ENCODE results near the gene CYS1.
"Not testable (repeated sequence)": the region's sequence is repeated elsewhere in the genome, so short reads cannot be mapped to it uniquely, and the experiment has no call there.

Gene CYS1

GRCh38 chr2:10109311-10109710, 29.1 kb upstream of the CYS1 start:
- TF ChIP-seq ZNF274 (IDR thresholded peaks at IDR 0.05; ENCODE audit: low read depth, low read length) = no peak
- no peak overlapping the region for H3K4me3 ChIP-seq (ENCODE audit: low read length)

GRCh38 chr2:10104906-10105305, 24.7 kb upstream of the CYS1 start:
- not testable (repeated sequence) for H3K4me3 ChIP-seq (ENCODE audit: low read length)

DNA sequence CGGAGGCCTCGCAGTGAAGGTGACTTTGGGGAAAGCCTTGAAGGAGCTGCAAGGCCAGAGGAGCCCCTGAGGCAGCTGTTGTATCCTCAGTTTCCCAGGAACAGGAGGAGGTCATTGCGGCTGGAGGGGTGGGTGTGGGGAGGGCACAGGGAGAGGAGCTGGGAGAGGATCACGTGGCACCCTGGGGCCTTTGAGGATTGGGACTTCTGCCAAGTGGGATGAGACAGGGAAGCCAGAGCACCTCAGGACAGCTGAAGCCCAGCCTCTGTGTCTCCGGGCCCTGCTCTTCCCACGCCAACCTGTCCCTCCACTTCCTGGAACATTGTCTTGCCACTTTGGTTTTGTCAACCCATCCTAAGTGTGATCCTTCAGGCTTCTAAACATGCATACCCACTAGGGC, 23.0 kb upstream of the CYS1 start:
- no peak overlapping the region for H3K4me3 ChIP-seq (ENCODE audit: low read length)
- TF ChIP-seq ZNF274 (IDR thresholded peaks at IDR 0.05; ENCODE audit: low read depth, low read length) = no peak

DNA sequence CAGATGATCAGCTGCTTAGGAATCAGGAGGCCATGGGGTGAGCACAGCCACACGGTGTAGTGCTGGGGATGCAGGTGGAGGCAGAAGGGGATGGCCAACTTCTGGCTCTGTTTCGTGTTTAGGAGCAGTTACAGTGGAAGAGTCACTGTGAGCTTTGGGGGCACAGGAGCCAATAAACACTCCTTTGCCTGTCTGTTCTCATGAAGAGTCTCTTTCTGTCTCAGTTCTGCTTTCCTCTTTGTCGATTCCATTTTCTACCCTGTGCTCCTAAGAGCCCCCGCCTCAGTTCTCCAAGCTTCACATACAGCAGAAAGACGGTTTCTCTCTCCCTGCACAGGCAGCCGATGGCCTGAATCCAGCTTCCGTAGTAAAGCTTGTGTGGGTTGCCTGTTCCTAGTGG, 21.3 kb upstream of the CYS1 start:
- H3K4me3 ChIP-seq (ENCODE audit: low read length) = no peak overlapping the region
- TF ChIP-seq ZNF274 (IDR thresholded peaks at IDR 0.05; ENCODE audit: low read depth, low read length) = no peak

GRCh38 chr2:10097352-10098148, 17.3 kb upstream of the CYS1 start:
- no peak for TF ChIP-seq ZNF274 (IDR thresholded peaks at IDR 0.05; ENCODE audit: low read depth, low read length)
- no peak overlapping the region for H3K4me3 ChIP-seq (ENCODE audit: low read length)

GRCh38 chr2:10096641-10097040, 16.4 kb upstream of the CYS1 start:
- no peak for TF ChIP-seq ZNF274 (IDR thresholded peaks at IDR 0.05; ENCODE audit: low read depth, low read length)
- no peak overlapping the region for H3K4me3 ChIP-seq (ENCODE audit: low read length)

- TF ChIP-seq ZNF274 (IDR thresholded peaks at IDR 0.05; ENCODE audit: low read depth, low read length) = no peak
- no peak overlapping the region for H3K4me3 ChIP-seq (ENCODE audit: low read length)
Measured at GRCh38 chr2:10095175-10095574, 15.0 kb upstream of the CYS1 start.

- H3K4me3 ChIP-seq (ENCODE audit: low read length) = no peak overlapping the region
- TF ChIP-seq ZNF274 (IDR thresholded peaks at IDR 0.05; ENCODE audit: low read depth, low read length) = no peak
Measured at GRCh38 chr2:10094271-10094814, 14.1 kb upstream of the CYS1 start.

GRCh38 chr2:10091889-10092244, 11.7 kb upstream of the CYS1 start:
- peak overlapping the region; percentile 48; the same call in 1 of the 2 replicates for H3K4me3 ChIP-seq (ENCODE audit: low read length)

DNA sequence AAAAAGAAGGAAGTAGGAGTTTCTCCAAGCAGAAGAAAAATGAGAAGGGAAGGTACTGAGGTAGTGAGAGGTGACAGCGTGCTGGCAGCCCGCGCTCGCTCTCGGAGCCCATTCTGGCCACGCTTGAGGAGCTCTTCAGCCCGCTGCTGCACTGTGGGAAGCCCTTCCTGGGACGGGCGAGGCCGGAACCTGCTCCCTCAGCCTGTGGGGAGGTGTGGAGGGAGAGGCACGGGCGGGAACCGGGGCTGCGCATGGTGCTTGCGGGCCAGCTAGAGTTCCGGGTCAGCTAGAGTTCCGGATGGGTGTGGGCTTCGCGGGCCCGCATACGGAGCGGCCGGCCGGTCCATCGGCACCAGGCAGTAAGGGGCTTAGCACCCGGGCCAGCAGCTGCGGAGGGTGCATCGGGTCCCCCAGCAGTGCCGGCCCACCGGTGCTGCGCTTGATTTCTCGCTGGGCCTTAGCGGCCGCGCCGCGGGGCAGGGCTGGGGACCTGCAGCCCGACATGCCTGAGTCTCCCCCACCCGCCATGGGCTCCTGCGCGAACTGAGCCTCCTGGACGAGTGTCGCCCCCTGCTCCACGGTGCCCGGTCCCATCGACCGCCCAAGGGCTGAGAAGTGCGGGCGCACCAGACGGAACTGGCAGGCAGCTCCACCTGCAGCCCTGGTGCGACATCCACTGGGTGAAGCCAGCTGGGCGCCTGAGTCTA, 11.1 kb upstream of the CYS1 start:
- TF ChIP-seq ZNF274 (IDR thresholded peaks at IDR 0.05; ENCODE audit: low read depth, low read length) = no peak
- peak overlapping the region; percentile 48; the same call in 1 of the 2 replicates for H3K4me3 ChIP-seq (ENCODE audit: low read length)

- TF ChIP-seq ZNF274 (IDR thresholded peaks at IDR 0.05; ENCODE audit: low read depth, low read length) = no peak
- H3K4me3 ChIP-seq (ENCODE audit: low read length) = no peak overlapping the region; the same call in 1 of the 2 replicates
Measured at GRCh38 chr2:10089565-10090190, 9.5 kb upstream of the CYS1 start.

DNA sequence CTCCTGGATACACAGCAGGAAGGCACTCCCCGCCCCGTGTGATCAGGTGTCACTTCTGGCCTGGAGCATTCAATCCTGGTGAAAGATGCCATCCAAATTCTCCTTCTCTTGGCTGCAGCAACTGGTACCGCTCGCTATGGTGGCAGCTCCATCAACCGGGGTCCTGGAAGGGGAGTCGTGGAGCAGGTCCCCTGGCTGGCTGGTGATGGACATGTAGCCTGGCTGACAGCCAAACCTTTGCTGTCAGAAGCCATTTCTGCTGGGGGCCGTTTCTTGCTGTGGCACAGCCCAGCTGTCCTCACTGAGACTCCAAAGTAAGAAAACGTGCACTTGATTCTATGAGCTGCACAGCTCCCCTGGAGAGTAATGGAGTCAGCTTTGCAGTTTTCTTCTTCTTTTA, 7.1 kb upstream of the CYS1 start:
- TF ChIP-seq ZNF274 (IDR thresholded peaks at IDR 0.05; ENCODE audit: low read depth, low read length) = no peak
- no peak overlapping the region for H3K4me3 ChIP-seq (ENCODE audit: low read length)

GRCh38 chr2:10086950-10087349, 6.7 kb upstream of the CYS1 start:
- H3K4me3 ChIP-seq (ENCODE audit: low read length) = no peak overlapping the region
- no peak for TF ChIP-seq ZNF274 (IDR thresholded peaks at IDR 0.05; ENCODE audit: low read depth, low read length)

DNA sequence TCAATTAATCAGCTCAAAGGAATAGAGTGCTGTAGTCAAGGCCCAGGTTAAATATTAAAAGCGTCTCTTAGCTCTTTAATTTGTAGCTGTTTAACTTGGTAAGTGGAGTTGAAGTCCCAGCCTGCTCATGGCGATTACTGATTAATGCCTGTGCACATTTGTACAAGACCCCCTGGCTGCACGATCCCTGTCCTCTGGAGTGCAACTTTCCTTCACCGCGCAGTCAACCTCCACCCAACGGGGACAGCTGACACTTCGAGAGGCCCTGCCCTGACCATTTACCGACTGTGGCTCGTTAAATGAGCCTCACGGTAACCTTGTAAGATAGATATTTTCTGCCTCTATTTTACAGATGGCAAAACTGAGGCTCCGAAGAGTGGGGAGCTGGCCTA, 5.5 kb upstream of the CYS1 start:
- no peak for TF ChIP-seq ZNF274 (IDR thresholded peaks at IDR 0.05; ENCODE audit: low read depth, low read length)
- no peak overlapping the region; the same call in 1 of the 2 replicates for H3K4me3 ChIP-seq (ENCODE audit: low read length)

All from GM08714 (cell line).